K562 (cell line): ENCODE measurements around the gene CEP170. TPM values are rescaled to one million over a fixed set of nuclear protein-coding genes. Genes with fewer than 3 reads are reported as not detected.

ENCODE experiments used
- ARID2 ChIP-seq: fragments of 450-650 bp; IDR thresholded peaks from 2 replicates; pipeline ENCODE4 v1.6.1; 2017; ENCODE audit warnings: antibody characterized with exemption, mild to moderate bottlenecking
- ARNT ChIP-seq, 2 experiments: fragments of 450-650 bp; IDR thresholded peaks; 2 replicates each; pipeline ENCODE4 v1.6.1; 2016; ENCODE audit warnings: mild to moderate bottlenecking in 1 of 2
- BCOR ChIP-seq: fragments of 450-650 bp; IDR thresholded peaks from 2 replicates; pipeline ENCODE4 v1.6.1; 2016
- CEBPB ChIP-seq: fragments of 450-650 bp; IDR thresholded peaks from 2 replicates; pipeline ENCODE4 v1.6.1; 2016; ENCODE audit warnings: missing genetic modification characterization, missing compliant biosample characterization
- DNMT1 ChIP-seq: fragments of 450-650 bp; IDR thresholded peaks from 2 replicates; pipeline ENCODE4 v1.6.1; 2016; ENCODE audit warnings: antibody characterized with exemption, mild to moderate bottlenecking
- ETS2 ChIP-seq: IDR thresholded peaks from 2 replicates; pipeline ENCODE4 v1.6.1; 2016; ENCODE audit warnings: borderline replicate concordance, missing genetic modification characterization, mild to moderate bottlenecking, moderate library complexity, missing compliant biosample characterization; ENCODE audit not compliant: poor library complexity, severe bottlenecking
- FIP1L1 ChIP-seq: fragments of 200-400 bp; formaldehyde crosslinking; IDR thresholded peaks from 2 replicates; pipeline ENCODE4 v1.6.1; 2018; ENCODE audit warnings: mild to moderate bottlenecking, low read depth, low read length; ENCODE audit not compliant: poor library complexity, severe bottlenecking
- FOS ChIP-seq: IDR thresholded peaks from 3 replicates; pipeline ENCODE4 v1.6.1; 2011; ENCODE audit not compliant: insufficient read length; ENCODE audit errors: extremely low read depth
- GTF2F1 ChIP-seq: IDR thresholded peaks from 2 replicates; pipeline ENCODE4 v1.6.1; 2011; ENCODE audit warnings: low read depth, low read length, improper control_type of control experiment
- KAT7 ChIP-seq: sonication (generic); formaldehyde crosslinking; IDR thresholded peaks from 2 replicates; pipeline ENCODE4 v1.8.0; 2022; ENCODE audit warnings: missing genetic modification reagents, mild to moderate bottlenecking, borderline replicate concordance
- MTA1 ChIP-seq: fragments of 450-650 bp; IDR thresholded peaks from 2 replicates; pipeline ENCODE4 v1.6.1; 2017; ENCODE audit warnings: borderline replicate concordance
- NFIX ChIP-seq: fragments of 250-450 bp; sonication (Bioruptor Pico); IDR thresholded peaks from 2 replicates; pipeline ENCODE4 v1.4.0; 2020; ENCODE audit warnings: low read depth, mild to moderate bottlenecking, moderate library complexity
- POLR2B ChIP-seq: fragments of 450-650 bp; IDR thresholded peaks from 2 replicates; pipeline ENCODE4 v1.6.1; 2018; ENCODE audit warnings: low read depth; ENCODE audit not compliant: partially characterized antibody
- RBM17 ChIP-seq: fragments of 200-400 bp; formaldehyde crosslinking; IDR thresholded peaks from 2 replicates; pipeline ENCODE4 v1.6.1; 2017; ENCODE audit warnings: low read depth, mild to moderate bottlenecking, low read length, borderline replicate concordance
- RBM34 ChIP-seq: fragments of 200-400 bp; formaldehyde crosslinking; IDR thresholded peaks from 2 replicates; pipeline ENCODE4 v1.6.1; 2018; ENCODE audit warnings: low read length, borderline replicate concordance; ENCODE audit not compliant: insufficient read depth
- SP1 ChIP-seq: sonication (generic); formaldehyde crosslinking; IDR thresholded peaks from 2 replicates; pipeline ENCODE4 v1.8.1; 2022; ENCODE audit warnings: mild to moderate bottlenecking, missing genetic modification reagents
- SP2 ChIP-seq: IDR thresholded peaks from 2 replicates; pipeline ENCODE4 v1.6.1; 2011; ENCODE audit warnings: mild to moderate bottlenecking, low read depth, low read length, moderate library complexity; ENCODE audit not compliant: poor library complexity, severe bottlenecking; ENCODE audit errors: extremely low read depth
- ZNF197 ChIP-seq: fragments of 200-800 bp; sonication (Bioruptor generic); IDR thresholded peaks from 2 replicates; pipeline ENCODE4 v1.6.1; 2016; ENCODE audit warnings: low read depth, missing genetic modification characterization, missing compliant biosample characterization
- ZNF212 ChIP-seq: fragments of 450-650 bp; formaldehyde crosslinking; IDR thresholded peaks from 2 replicates; pipeline ENCODE4 v1.4.0; 2020; ENCODE audit warnings: mild to moderate bottlenecking
- ZNF224 ChIP-seq: sonication (generic); formaldehyde crosslinking; IDR thresholded peaks from 2 replicates; pipeline ENCODE4 v1.8.0; 2022; ENCODE audit warnings: mild to moderate bottlenecking, missing genetic modification reagents
- ZNF311 ChIP-seq: fragments of 250-450 bp; sonication (Bioruptor Pico); IDR thresholded peaks from 2 replicates; pipeline ENCODE4 v1.4.0; 2020; ENCODE audit warnings: mild to moderate bottlenecking, moderate library complexity
- polyA plus RNA-seq, 8 experiments: library from polyadenylated mRNA; depleted of rRNA in 4 of 8; stranded (reverse) in 5 of 8; unstranded in 3 of 8; fragments of >200 nt; fragmentation: Nextera tagmentation in 2 of 8; fragmentation: Illumina TruSeq in 1 of 8; extraction: Ambion mirVana in 2 of 8; extraction: Trizol in 1 of 8; gene quantifications; 2 replicates each; pipeline versions ENCODE4 v1.2.1 to v1.2.3, GENCODE V29; 2011 to 2014; ENCODE audit warnings: inconsistent platforms in 1 of 8, missing spikeins in 1 of 8
- total RNA-seq, 7 experiments: library from RNA; depleted of rRNA in 6 of 7; stranded (reverse); fragments of >200 nt in 6 of 7; fragmentation: Illumina TruSeq in 2 of 7; extraction: Trizol in 2 of 7; gene quantifications; 2 replicates each; pipeline versions ENCODE4 v1.2.1 to v1.2.3, GENCODE V29; 2011 to 2021; ENCODE audit warnings: low replicate concordance in 1 of 7
- TF ChIP-seq, protein P1 (sequence below), 2 experiments: fragments of 450-650 bp; conservative IDR thresholded peaks; 2 replicates each; pipeline ENCODE4 v1.6.1; 2017; ENCODE audit warnings: mild to moderate bottlenecking in 2 of 2, moderate library complexity in 2 of 2
- TF ChIP-seq, protein P2 (sequence below): sonication (generic); formaldehyde crosslinking; IDR thresholded peaks from 2 replicates; pipeline ENCODE4 v1.4.0; 2020; ENCODE audit warnings: mild to moderate bottlenecking, missing genetic modification reagents
- TF ChIP-seq, protein P3 (sequence below): IDR thresholded peaks from 2 replicates; pipeline ENCODE4 v1.6.1; 2012; ENCODE audit warnings: low read depth, low read length, improper control_type of control experiment, borderline replicate concordance

Gene CEP170
- total and polyA plus RNA-seq, 9 of the 15 experiments (the other 6 are each of a cell fraction or from before 2014, with no cell fraction given), result 22.6 to 110 (median 68.5) TPM

DNA sequence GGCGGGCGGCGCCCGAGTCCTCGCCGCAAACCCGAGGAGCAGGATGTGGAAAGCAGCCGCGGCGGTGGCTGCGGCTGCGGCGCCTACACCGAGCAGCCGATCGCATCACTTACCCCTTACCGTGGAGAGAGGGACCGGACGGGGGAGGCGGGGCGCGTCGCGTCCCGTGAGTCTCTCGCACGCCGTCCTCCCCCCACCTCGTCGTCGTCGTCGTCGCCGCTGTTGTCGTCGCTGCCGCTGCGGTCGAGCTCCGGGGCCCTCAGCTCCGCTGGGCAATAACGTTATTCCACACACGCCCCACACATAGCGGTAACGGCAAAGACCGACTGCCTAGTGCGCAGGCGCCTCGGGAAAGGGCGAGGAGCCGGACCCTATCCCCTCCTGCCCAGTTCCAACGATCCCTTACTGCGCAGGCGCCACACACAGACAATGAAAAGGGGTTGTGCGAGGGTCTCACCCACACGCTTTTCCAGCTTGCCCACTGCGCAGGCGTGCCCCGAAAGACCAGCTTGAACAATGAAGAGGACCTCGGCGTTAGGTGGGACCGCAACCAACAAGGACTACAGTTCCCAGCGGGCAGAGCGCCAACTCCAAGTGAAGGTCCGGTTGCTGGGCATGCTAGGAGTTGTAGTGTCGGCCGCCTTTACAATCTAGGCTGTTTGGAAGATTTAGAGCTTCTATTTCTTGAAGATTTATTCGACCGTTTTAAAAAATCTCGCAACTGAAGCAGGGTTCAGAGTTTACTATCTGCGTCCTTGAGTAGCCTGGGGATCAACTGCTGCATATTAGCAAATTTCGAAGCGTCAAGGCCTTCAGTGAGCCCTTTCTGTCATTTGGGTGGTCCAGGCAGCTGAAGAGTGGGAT lies at the start of gene CEP170 (continued):
- TF ChIP-seq, protein P1, sequence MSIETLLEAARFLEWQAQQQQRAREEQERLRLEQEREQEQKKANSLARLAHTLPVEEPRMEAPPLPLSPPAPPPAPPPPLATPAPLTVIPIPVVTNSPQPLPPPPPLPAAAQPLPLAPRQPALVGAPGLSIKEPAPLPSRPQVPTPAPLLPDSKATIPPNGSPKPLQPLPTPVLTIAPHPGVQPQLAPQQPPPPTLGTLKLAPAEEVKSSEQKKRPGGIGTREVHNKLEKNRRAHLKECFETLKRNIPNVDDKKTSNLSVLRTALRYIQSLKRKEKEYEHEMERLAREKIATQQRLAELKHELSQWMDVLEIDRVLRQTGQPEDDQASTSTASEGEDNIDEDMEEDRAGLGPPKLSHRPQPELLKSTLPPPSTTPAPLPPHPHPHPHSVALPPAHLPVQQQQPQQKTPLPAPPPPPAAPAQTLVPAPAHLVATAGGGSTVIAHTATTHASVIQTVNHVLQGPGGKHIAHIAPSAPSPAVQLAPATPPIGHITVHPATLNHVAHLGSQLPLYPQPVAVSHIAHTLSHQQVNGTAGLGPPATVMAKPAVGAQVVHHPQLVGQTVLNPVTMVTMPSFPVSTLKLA (conservative IDR thresholded peaks at IDR 0.05), result peak in 1 of 2 experiments; percentile 47; a peak in 3 of 4 replicates
- TF ChIP-seq MTA1 (peak; percentile 92), ARNT (IDR thresholded peaks at IDR 0.05) (no peak), RBM17 (no peak), BCOR (no peak), KAT7 (0 out of 2 replicates have a peak, but pooled peaks have one; percentile 73), POLR2B (peak; percentile 79), SP2 (no peak), ZNF224 (CRISPR knock-in tag) (0 out of 2 replicates have a peak, but pooled peaks have one; percentile 80), CEBPB (tag) (no peak), FIP1L1 (peak; percentile 84), ZNF311 (CRISPR knock-in tag) (peak; percentile 67; the same call in 1 of the 2 replicates), ETS2 (tag) (no peak), ZNF197 (CRISPR knock-in tag) (peak; percentile 87), NFIX (CRISPR knock-in tag) (no peak), ZNF212 (CRISPR knock-in tag) (no peak), FOS (no peak), GTF2F1 (no peak), SP1 (CRISPR knock-in tag) (no peak; the same call in none of the 2 replicates), RBM34 (no peak), ARID2 (no peak), DNMT1 (no peak)
- TF ChIP-seq, protein P2, sequence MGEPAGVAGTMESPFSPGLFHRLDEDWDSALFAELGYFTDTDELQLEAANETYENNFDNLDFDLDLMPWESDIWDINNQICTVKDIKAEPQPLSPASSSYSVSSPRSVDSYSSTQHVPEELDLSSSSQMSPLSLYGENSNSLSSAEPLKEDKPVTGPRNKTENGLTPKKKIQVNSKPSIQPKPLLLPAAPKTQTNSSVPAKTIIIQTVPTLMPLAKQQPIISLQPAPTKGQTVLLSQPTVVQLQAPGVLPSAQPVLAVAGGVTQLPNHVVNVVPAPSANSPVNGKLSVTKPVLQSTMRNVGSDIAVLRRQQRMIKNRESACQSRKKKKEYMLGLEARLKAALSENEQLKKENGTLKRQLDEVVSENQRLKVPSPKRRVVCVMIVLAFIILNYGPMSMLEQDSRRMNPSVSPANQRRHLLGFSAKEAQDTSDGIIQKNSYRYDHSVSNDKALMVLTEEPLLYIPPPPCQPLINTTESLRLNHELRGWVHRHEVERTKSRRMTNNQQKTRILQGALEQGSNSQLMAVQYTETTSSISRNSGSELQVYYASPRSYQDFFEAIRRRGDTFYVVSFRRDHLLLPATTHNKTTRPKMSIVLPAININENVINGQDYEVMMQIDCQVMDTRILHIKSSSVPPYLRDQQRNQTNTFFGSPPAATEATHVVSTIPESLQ (CRISPR knock-in tag), result no peak
- TF ChIP-seq, protein P3, sequence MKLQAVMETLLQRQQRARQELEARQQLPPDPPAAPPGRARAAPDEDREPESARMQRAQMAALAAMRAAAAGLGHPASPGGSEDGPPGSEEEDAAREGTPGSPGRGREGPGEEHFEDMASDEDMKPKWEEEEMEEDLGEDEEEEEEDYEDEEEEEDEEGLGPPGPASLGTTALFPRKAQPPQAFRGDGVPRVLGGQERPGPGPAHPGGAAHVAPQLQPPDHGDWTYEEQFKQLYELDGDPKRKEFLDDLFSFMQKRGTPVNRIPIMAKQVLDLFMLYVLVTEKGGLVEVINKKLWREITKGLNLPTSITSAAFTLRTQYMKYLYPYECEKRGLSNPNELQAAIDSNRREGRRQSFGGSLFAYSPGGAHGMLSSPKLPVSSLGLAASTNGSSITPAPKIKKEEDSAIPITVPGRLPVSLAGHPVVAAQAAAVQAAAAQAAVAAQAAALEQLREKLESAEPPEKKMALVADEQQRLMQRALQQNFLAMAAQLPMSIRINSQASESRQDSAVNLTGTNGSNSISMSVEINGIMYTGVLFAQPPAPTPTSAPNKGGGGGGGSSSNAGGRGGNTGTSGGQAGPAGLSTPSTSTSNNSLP, result no peak
